DND-41 (cell line): ENCODE results near the gene SOST.
A peak's percentile ranks its signal among the peaks of the same experiment; 100 is the strongest.
"Not testable (repeated sequence)": the region's sequence is repeated elsewhere in the genome, so short reads cannot be mapped to it uniquely, and the experiment has no call there.

ENCODE experiments used
- ATAC-seq: fragments of 200-7000 bp; cut with Tn5 transposase; 3 replicates; pipeline ENCODE4 v1.9.1; 2021; ENCODE audit warnings: low read depth; ENCODE audit not compliant: insufficient read depth
- DNase-seq: peaks from one replicate; pipeline ENCODE4 v3.0.0-alpha.2; 2020
- H2AFZ ChIP-seq: 2 replicates; pipeline ENCODE4 v1.6.0; 2012; ENCODE audit warnings: low read depth, low read length
- H3K27ac ChIP-seq: 2 replicates; pipeline ENCODE4 v1.5.1; 2012; ENCODE audit warnings: low read length, inconsistent platforms
- H3K27me3 ChIP-seq: fragments of 200-600 bp; sonication (generic); 2 replicates; pipeline ENCODE4 v1.6.0; 2012; ENCODE audit warnings: low read length, mild to moderate bottlenecking, inconsistent platforms; ENCODE audit not compliant: insufficient read depth, poor library complexity
- H3K36me3 ChIP-seq: 2 replicates; pipeline ENCODE4 v1.5.1; 2012; ENCODE audit warnings: low read length, inconsistent platforms; ENCODE audit not compliant: insufficient read depth
- H3K4me1 ChIP-seq: 2 replicates; pipeline ENCODE4 v1.5.1; 2012; ENCODE audit warnings: mild to moderate bottlenecking, low read length; ENCODE audit not compliant: insufficient read depth
- H3K4me2 ChIP-seq: 2 replicates; pipeline ENCODE4 v1.6.0; 2012; ENCODE audit warnings: mild to moderate bottlenecking, moderate library complexity, low read length, inconsistent platforms; ENCODE audit not compliant: insufficient read depth
- H3K4me3 ChIP-seq, 2 experiments: fragments of 200-600 bp in 1 of 2; shearing (Covaris generic) in 1 of 2; 2 replicates each; pipeline ENCODE4 v1.5.1; 2012 to 2016; ENCODE audit warnings: inconsistent platforms in 2 of 2, low read length in 2 of 2, mild to moderate bottlenecking in 2 of 2, low read depth in 1 of 2, moderate library complexity in 1 of 2
- H3K79me2 ChIP-seq: 2 replicates; pipeline ENCODE4 v1.6.0; 2012; ENCODE audit warnings: low read length, inconsistent platforms; ENCODE audit not compliant: insufficient read depth
- H3K9ac ChIP-seq: 2 replicates; pipeline ENCODE4 v1.6.0; 2012; ENCODE audit warnings: low read depth, mild to moderate bottlenecking, inconsistent platforms, low read length, moderate library complexity
- H3K9me3 ChIP-seq: 2 replicates; pipeline ENCODE4 v1.5.1; 2012; ENCODE audit warnings: low read length, moderate library complexity, mild to moderate bottlenecking, inconsistent platforms; ENCODE audit not compliant: insufficient read depth, severe bottlenecking
- H4K20me1 ChIP-seq: 2 replicates; pipeline ENCODE4 v1.6.0; 2012; ENCODE audit warnings: low read length; ENCODE audit not compliant: insufficient read depth
- CTCF ChIP-seq: IDR thresholded peaks from 2 replicates; pipeline ENCODE4 v1.5.1; 2012; ENCODE audit warnings: borderline replicate concordance, low read length, moderate library complexity, mild to moderate bottlenecking; ENCODE audit not compliant: poor library complexity, severe bottlenecking; ENCODE audit errors: extremely low read depth
- EZH2 ChIP-seq: IDR thresholded peaks from 3 replicates; pipeline ENCODE4 v1.6.1; 2012; ENCODE audit warnings: borderline replicate concordance, low read depth, mild to moderate bottlenecking, moderate library complexity, low read length, inconsistent platforms; ENCODE audit not compliant: severe bottlenecking

Gene SOST

GRCh38 chr17:43792668-43793067 lies 34.1 kb upstream of the SOST start:
- DNase-seq, H3K4me2 ChIP-seq, H3K4me1 ChIP-seq, H3K9ac ChIP-seq, H3K27ac ChIP-seq, H3K27me3 ChIP-seq, H3K79me2 ChIP-seq, H2AFZ ChIP-seq, H3K4me3 ChIP-seq, ATAC-seq, H4K20me1 ChIP-seq, H3K36me3 ChIP-seq, H3K9me3 ChIP-seq: not testable (repeated sequence)

- Histone ChIP-seq H3K9me3 (no peaks in the 10 kb centered on the region), H3K36me3 (no peaks in the 10 kb centered on the region), H3K79me2 (no peaks in the 10 kb centered on the region), H3K4me3 (no peak overlapping the region), H4K20me1 (no peaks in the 10 kb centered on the region), H3K4me2 (no peak overlapping the region), H3K27ac (no peak overlapping the region), H2AFZ (no peak overlapping the region), H3K9ac (no peak overlapping the region), H3K4me1 (no peaks in the 10 kb centered on the region), H3K27me3 (no peaks in the 10 kb centered on the region)
- ATAC-seq (no peak), DNase-seq (no peak)
- TF ChIP-seq EZH2 (no peak), CTCF (no peak)
These were observed 33.0 kb upstream of the SOST start for GRCh38 chr17:43791589-43791988.

GRCh38 chr17:43790311-43790940 lies 31.8 kb upstream of the SOST start:
- no peak for ATAC-seq
- DNase-seq, result no peak
- Histone ChIP-seq H3K36me3 (no peaks in the 10 kb centered on the region), H3K4me3 (no peak overlapping the region), H3K9me3 (no peaks in the 10 kb centered on the region), H3K27me3 (no peaks in the 10 kb centered on the region), H3K4me2 (no peak overlapping the region), H3K9ac (no peak overlapping the region), H2AFZ (no peak overlapping the region), H3K27ac (no peak overlapping the region), H3K79me2 (no peaks in the 10 kb centered on the region), H4K20me1 (no peaks in the 10 kb centered on the region), H3K4me1 (no peaks in the 10 kb centered on the region)
- TF ChIP-seq EZH2, result no peak
- peak; percentile 14 for TF ChIP-seq CTCF

GRCh38 chr17:43789482-43789881 lies 30.9 kb upstream of the SOST start:
- H3K4me1 ChIP-seq, result no peaks in the 10 kb centered on the region

More at GRCh38 chr17:43789482-43789881, 30.9 kb upstream of the SOST start:
- no peak overlapping the region for H3K4me2 ChIP-seq
- no peaks in the 10 kb centered on the region for H3K27me3 ChIP-seq
- no peaks in the 10 kb centered on the region for H4K20me1 ChIP-seq
- ATAC-seq, result no peak
- H3K79me2 ChIP-seq, result no peaks in the 10 kb centered on the region
- H3K9me3 ChIP-seq, result no peaks in the 10 kb centered on the region
- no peaks in the 10 kb centered on the region for H3K36me3 ChIP-seq
- TF ChIP-seq EZH2 (no peak), CTCF (no peak)
- DNase-seq, result no peak
- no peak overlapping the region for H3K9ac ChIP-seq
- H3K4me3 ChIP-seq, result no peak overlapping the region
- no peak overlapping the region for H2AFZ ChIP-seq
- no peak overlapping the region for H3K27ac ChIP-seq
